ENCODE data around the gene GOLGA6D.
"Not testable (repeated sequence)": the region's sequence is repeated elsewhere in the genome, so short reads cannot be mapped to it uniquely, and the experiment has no call there.

GOLGA6D gene

DNA sequence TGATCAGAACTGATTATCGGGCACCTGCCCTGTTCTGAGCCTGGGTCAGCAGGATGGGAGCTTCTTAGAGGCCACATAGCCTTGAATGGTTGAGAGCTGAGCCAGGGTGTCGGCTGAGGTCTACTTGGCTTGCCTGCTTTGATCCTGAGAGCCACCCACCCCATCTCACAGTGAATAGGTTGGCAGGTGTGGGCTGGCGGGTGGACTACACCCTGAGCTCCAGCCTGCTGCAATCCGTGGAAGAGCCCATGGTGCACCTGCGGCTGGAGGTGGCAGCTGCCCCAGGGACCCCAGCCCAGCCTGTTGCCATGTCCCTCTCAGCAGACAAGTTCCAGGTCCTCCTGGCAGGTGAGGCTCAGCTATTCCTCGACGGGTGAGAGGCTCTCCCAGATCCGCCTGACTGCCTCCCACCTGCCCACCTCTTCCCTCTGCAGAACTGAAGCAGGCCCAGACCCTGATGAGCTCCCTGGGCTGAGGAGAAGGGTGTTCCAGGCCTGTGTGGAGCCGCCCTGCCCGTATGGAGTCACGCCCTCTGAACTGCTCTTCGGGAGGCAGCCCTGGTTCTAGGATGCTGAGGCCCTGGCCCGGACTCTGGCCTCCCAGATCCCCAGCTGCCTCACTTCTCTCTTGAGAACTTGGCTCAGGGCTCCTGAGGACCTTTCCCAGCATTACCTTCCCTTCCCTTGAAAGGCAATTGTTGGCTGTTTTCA, 57.1 kb downstream of the GOLGA6D start:
- no peak overlapping the region for H3K9ac ChIP-seq (ENCODE audit: low read length)
- no peak for DNase-seq
- no peak for TF ChIP-seq EZH2phosphoT487 (IDR thresholded peaks at IDR 0.05; ENCODE audit: low read length)
- TF ChIP-seq CTCF (IDR thresholded peaks at IDR 0.05; ENCODE audit: low read length) = no peak
- no peak for TF ChIP-seq EZH2 (optimal IDR thresholded peaks at IDR 0.05; ENCODE audit: low read depth, low read length)
- no peaks in the 10 kb centered on the region for H4K20me1 ChIP-seq (ENCODE audit: insufficient read depth, low read length)
- no peaks in the 10 kb centered on the region for H3K27me3 ChIP-seq (replicated peaks; ENCODE audit: insufficient read depth, low read length)
- H3K27ac ChIP-seq (ENCODE audit: low read length) = no peak overlapping the region
- H3K9me3 ChIP-seq (replicated peaks; ENCODE audit: insufficient read depth, low read length) = no peaks in the 10 kb centered on the region
- H3K4me2 ChIP-seq (ENCODE audit: low read depth, low read length) = no peak overlapping the region
- H3K4me3 ChIP-seq (ENCODE audit: low read length) = no peak overlapping the region
- no peaks in the 10 kb centered on the region for H3F3A ChIP-seq (ENCODE audit: insufficient read depth, low read length)
- H3K9me2 ChIP-seq (replicated peaks; ENCODE audit: insufficient read depth, low read length) = no peaks in the 10 kb centered on the region
- H2AFZ ChIP-seq (ENCODE audit: low read length) = no peak overlapping the region
- no peaks in the 10 kb centered on the region for H3K36me3 ChIP-seq (replicated peaks; ENCODE audit: insufficient read depth, low read length)
- peaks cover 13% of the 10 kb centered on the region for H3K79me2 ChIP-seq (ENCODE audit: low read length)
- peaks cover 10% of the 10 kb centered on the region; the same call in 1 of the 2 replicates for H3K4me1 ChIP-seq (ENCODE audit: low read length)

GRCh38 chr15:75342221-75342620, 59.6 kb downstream of the GOLGA6D start:
- H3K27ac ChIP-seq (ENCODE audit: low read length) = no peak overlapping the region
- H2AFZ ChIP-seq (ENCODE audit: low read length) = no peak overlapping the region
- no peaks in the 10 kb centered on the region for H3K36me3 ChIP-seq (replicated peaks; ENCODE audit: insufficient read depth, low read length)
- H3K9ac ChIP-seq (ENCODE audit: low read length) = no peak overlapping the region
- no peak for DNase-seq
- no peaks in the 10 kb centered on the region for H3K27me3 ChIP-seq (replicated peaks; ENCODE audit: insufficient read depth, low read length)
- TF ChIP-seq EZH2phosphoT487 (IDR thresholded peaks at IDR 0.05; ENCODE audit: low read length) (no peak), EZH2 (optimal IDR thresholded peaks at IDR 0.05; ENCODE audit: low read depth, low read length) (no peak), CTCF (IDR thresholded peaks at IDR 0.05; ENCODE audit: low read length) (no peak)
- no peak overlapping the region for H3K4me3 ChIP-seq (ENCODE audit: low read length)
- H3K9me3 ChIP-seq (replicated peaks; ENCODE audit: insufficient read depth, low read length) = no peaks in the 10 kb centered on the region
- H4K20me1 ChIP-seq (ENCODE audit: insufficient read depth, low read length) = no peaks in the 10 kb centered on the region
- no peaks in the 10 kb centered on the region for H3K4me1 ChIP-seq (ENCODE audit: low read length)
- no peak overlapping the region for H3K4me2 ChIP-seq (ENCODE audit: low read depth, low read length)
- H3F3A ChIP-seq (ENCODE audit: insufficient read depth, low read length) = no peaks in the 10 kb centered on the region
- no peaks in the 10 kb centered on the region for H3K9me2 ChIP-seq (replicated peaks; ENCODE audit: insufficient read depth, low read length)
- no peaks in the 10 kb centered on the region for H3K79me2 ChIP-seq (ENCODE audit: low read length)

DNA sequence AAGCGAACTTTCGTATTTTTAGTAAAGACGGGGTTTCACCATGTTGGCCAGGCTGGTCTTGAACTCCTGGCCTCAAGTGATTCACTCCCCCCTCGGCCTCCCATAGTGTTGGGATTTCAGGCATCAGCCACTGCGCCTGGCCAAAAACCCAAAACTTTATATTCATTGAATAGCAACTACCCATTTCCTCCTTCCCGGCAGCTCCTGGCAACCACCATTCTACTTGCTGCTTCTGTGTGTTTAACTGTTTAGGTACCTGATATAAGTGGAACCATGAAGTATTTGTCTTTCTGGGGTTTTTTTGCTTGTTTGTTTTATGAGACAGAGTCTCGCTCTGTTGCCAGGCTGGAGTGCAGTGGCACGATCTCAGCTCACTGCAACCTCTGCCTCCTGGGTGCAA, 61.3 kb downstream of the GOLGA6D start:
- not testable (repeated sequence) for H3K4me1 ChIP-seq (ENCODE audit: low read length); H3K79me2 ChIP-seq (ENCODE audit: low read length); H3K27me3 ChIP-seq (replicated peaks; ENCODE audit: insufficient read depth, low read length); H3K4me3 ChIP-seq (ENCODE audit: low read length); DNase-seq; H3K4me2 ChIP-seq (ENCODE audit: low read depth, low read length); H3K36me3 ChIP-seq (replicated peaks; ENCODE audit: insufficient read depth, low read length); H3K9me3 ChIP-seq (replicated peaks; ENCODE audit: insufficient read depth, low read length); H3K9me2 ChIP-seq (replicated peaks; ENCODE audit: insufficient read depth, low read length); H4K20me1 ChIP-seq (ENCODE audit: insufficient read depth, low read length); H3F3A ChIP-seq (ENCODE audit: insufficient read depth, low read length); H2AFZ ChIP-seq (ENCODE audit: low read length); H3K9ac ChIP-seq (ENCODE audit: low read length); H3K27ac ChIP-seq (ENCODE audit: low read length)

All from MM.1S (cell line).